Activated T-cell treated with anti-CD3 and anti-CD28 coated beads for 4 hours (primary cell): ENCODE results near the gene PERCC1.
"Not testable (repeated sequence)": the region's sequence is repeated elsewhere in the genome, so short reads cannot be mapped to it uniquely, and the experiment has no call there.

Source experiments
- DNase-seq: peaks from one replicate; pipeline ENCODE4 v3.0.0-alpha.2; 2020

The PERCC1 gene

DNA sequence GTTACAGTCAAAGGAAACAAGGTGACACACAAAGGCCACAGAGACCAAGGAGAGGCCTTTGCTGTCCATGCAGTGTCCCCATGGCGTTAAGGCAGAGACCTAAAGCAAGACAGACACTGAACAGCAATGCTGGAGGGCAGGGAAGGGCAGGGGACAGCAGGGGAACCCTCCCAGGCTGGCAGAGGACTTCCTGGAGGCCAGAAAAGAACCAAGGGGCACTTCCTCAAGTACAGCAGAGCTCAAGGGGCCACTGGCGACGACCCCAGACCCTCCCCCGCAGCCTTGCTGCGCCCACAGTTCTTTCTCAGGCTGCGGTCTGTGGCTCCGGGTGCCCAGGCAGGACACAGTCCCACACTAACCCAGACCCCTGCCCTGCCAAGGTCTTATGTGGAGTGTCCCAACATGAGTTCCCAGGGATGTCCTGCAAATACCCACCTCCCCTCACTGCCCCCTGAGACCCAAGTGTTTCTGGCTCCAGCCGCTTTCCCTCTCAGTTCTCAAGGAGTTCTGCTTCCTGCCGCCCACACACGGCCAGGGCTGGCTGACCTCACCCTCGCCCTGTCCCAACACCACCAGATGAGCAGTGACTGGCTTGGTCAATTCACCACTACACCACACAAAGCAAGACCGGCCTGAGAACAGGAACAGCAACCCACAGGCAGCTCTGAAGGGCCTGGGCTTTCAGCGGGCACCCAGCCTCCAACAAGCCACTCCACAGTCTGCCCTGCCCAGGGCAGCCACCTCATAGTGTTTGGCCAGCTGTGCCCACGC is 39.8 kb downstream of the PERCC1 start:
- DNase-seq, result no peak

DNA sequence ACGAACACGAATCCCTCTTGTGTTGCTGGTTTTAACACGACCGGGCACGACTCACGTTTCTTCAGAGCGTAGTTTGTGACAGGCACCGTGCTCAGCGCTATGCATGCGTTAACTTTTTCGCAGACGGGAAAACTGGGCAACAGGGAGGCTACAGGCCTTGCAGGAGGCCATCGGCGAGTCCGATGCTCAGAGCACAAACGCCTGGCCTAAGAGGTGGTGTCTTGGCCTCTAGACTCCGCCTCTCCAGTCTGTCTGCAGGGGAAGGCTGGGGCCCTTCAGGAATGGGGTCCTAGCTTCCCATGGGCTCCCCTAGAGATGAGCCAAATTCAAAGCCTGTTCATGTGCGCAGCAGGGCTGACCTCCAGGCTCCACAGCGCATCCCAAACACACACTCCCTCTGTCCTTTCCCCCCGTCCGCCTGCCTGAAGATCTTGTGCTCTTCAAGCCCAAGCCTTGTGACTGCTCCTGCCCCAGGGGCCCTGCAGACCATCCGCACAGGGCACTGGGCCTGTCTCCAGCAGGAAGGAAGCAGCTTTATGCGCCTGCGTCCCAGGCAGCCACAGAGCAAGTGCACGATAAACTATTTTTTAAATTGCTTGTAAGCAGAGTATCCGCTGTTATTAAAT is 40.8 kb downstream of the PERCC1 start:
- DNase-seq, result no peak

DNA sequence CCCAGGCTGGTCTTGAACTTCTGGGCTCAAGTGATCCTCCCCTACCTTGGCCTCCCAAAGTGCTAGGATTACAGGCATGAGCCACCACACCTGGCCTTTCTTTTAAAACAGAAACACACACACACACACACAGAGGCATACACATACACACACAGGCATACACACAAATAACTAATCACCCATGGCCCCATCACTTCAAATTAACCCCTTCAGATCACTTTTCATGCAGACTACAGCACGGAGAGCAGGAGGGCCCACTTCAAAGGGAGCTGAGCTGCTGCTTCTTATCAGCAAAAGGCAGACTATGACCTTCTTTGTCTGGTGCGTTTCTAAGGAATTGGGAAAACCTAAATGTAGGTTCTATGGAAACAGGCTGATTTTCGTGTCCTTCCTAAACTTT is 42.1 kb downstream of the PERCC1 start:
- no peak for DNase-seq

GRCh38 chr16:1474082-1474795 is 43.4 kb downstream of the PERCC1 start:
- no peak for DNase-seq

DNA sequence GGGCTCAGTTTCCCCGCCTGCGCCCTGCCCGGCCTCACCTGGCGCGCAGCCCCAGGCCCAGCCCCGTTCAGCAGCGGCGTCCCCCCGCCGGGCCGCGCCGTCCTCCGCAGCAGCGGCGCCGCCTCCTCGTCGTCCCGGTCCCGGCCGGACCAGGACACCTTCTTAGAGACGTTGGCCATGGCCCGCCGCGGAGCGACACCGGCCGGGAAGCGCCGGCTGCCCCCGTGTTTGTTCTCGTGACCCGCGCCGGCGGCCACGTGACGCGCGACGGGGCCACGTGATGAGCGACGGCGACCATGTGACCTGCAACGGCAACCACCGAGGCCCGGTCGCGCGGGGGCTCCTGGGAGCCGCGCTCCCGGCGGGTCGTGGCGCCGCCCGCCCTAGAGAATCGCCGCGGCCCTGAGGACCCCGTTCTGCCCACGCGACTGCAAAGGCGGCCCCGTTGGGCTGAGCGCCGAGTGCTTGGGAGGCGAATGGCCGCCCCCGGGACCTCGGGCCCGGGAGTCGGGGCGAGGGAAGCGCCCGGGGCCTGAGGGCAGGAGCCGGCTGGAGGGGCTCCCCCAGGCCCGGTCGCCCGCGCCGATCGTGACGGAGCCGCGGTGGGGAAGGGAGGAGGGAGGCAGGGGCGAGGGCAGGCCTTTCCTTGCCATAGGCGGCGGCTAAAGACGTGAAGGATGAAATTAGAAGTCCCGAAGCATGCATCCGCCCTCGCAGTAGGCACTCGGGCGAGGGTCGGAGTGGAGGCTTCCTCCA is 44.1 kb downstream of the PERCC1 start, which contains the start of gene CLCN7:
Gene CLCN7, minus strand, starts transcription at position 233 of the 756 bp plus-strand sequence. Its CDS starts 54 bp downstream, at position 179.
- peak; percentile 81 for DNase-seq

- DNase-seq, result no peak
Measured at GRCh38 chr16:1475552-1476114, 44.8 kb downstream of the PERCC1 start.

DNA sequence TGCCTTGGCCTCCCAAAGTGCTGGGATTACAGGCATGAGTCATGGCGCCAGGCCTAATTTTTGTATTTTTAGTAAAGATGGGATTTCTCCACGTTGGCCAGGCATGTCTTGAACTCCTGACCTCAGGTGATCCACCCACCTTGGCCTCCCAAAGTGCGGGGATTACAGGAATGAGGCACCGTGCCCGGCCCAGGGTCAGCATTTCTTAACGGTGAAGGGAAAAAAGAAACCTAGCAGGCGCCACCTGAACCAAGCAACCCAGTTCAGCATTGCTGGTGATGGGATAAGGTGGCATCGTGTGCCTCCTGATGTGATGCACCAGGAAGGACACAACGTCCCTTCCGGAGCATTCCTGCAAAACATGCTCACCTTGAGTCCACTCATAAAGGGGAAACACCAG is 46.2 kb downstream of the PERCC1 start:
- no peak for DNase-seq

- DNase-seq, result not testable (repeated sequence)
Measured at GRCh38 chr16:1478937-1479336, 48.1 kb downstream of the PERCC1 start.

- DNase-seq, result no peak
Measured at GRCh38 chr16:1481906-1482835, 51.3 kb downstream of the PERCC1 start.
